Ovary (tissue), 9 donors: ENCODE data around the gene ESPN. TPM values are rescaled to one million over a fixed set of nuclear protein-coding genes. Genes with fewer than 3 reads are reported as not detected.

Experiments
- DNase-seq, 5 donors: peaks; one replicate each; pipeline ENCODE4 v3.0.0-alpha.2; 2019 to 2020
- H3K27ac ChIP-seq, 2 donors: fragments of 200-600 bp; one replicate each; pipeline versions ENCODE4 v1.5.1 to v1.8.0; 2019 to 2022
- H3K27me3 ChIP-seq: fragments of 200-600 bp; one replicate; pipeline ENCODE4 v1.8.0; 2022
- H3K36me3 ChIP-seq: fragments of 200-600 bp; sonication (generic); one replicate; pipeline ENCODE4 v1.5.1; 2019
- H3K4me1 ChIP-seq: one replicate; pipeline ENCODE4 v1.8.1; 2013; ENCODE audit warnings: mild to moderate bottlenecking, moderate library complexity; ENCODE audit not compliant: insufficient read depth
- H3K4me3 ChIP-seq: fragments of 200-600 bp; sonication (generic); one replicate; pipeline ENCODE4 v1.5.1; 2017
- H3K9me3 ChIP-seq, 2 donors: fragments of 200-600 bp in 1 of 2; sonication (generic) in 1 of 2; one replicate each; pipeline versions ENCODE4 v1.5.1 to v1.8.1; 2013 to 2019; ENCODE audit warnings: mild to moderate bottlenecking in 1 of 2, moderate library complexity in 1 of 2
- EP300 ChIP-seq: sonication (generic); formaldehyde crosslinking; IDR thresholded peaks from one replicate; pipeline ENCODE4 v1.6.1; 2017; ENCODE audit warnings: antibody characterized with exemption
- POLR2A ChIP-seq: fragments of 450-650 bp; IDR thresholded peaks from one replicate; pipeline ENCODE4 v1.6.1; 2017; ENCODE audit warnings: antibody characterized with exemption, mild to moderate bottlenecking, moderate library complexity
- WGBS, 3 donors: extraction: QIAGEN DNeasy Blood & Tissue Kit in 1 of 3; methylation state at CpG; one replicate each; pipeline versions ENCODE4 v1.1.5 to v1.1.7; 2013 to 2017; 5-methylcytosine and 5-hydroxymethylcytosine counted together
- intact Hi-C, 4 donors: fragments of 100-400 bp; cut with DNase I; formaldehyde crosslinking; loops; one replicate each; pipeline versions ENCODE4 v1.11.0 to v1.15.1; 2022 to 2023
- polyA plus RNA-seq, 2 donors: library from polyadenylated mRNA; stranded (reverse); fragments of 200-250 nt in 1 of 2; fragments of 350-450 nt in 1 of 2; fragmentation: Illumina TruSeq in 1 of 2; extraction: RNeasy Lipid Tissue Mini Kit (QIAGEN cat#74804) in 1 of 2; gene quantifications; one replicate each; pipeline ENCODE4 v1.2.3, GENCODE V29; 2013 to 2014
- total RNA-seq, 7 donors: library from RNA; depleted of rRNA in 2 of 7; stranded (reverse); fragments of >200 nt in 2 of 7; fragmentation: NEBNext Ultra II Directional in 3 of 7; extraction: Animal tissue kit (Norgen Biotek cat#: 25700) in 3 of 7; gene quantifications; one replicate each; pipeline versions ENCODE4 v1.1.0 to v1.2.4, GENCODE V29; 2016 to 2023
- TF ChIP-seq, protein P1 (sequence below), 3 donors: fragments of 450-650 bp in 2 of 3; fragments of 200-600 bp in 1 of 3; IDR thresholded peaks; one replicate each; pipeline versions ENCODE4 v1.5.1 to v1.8.0; 2016 to 2022; ENCODE audit warnings: antibody characterized with exemption in 3 of 3, mild to moderate bottlenecking in 1 of 3
- donor health status: DM: no; HTN: no; CAD: no; lungs with moderate emphysema.
- donor health status: DM: no; HTN: no; CAD: no.
- donor health status: Bipolar disorder and iron deficiency.
- donor health status: DM: yes; HTN: yes; CAD: no.
- donor health status: DM: no; HTN: no; CAD: no.
- donor health status: DM: yes; HTN: yes; CAD: no.

The ESPN gene
- total and polyA plus RNA-seq, 9 donors, result 0.11 to 46.2 (median 1.5) TPM; not detected in 1

DNA sequence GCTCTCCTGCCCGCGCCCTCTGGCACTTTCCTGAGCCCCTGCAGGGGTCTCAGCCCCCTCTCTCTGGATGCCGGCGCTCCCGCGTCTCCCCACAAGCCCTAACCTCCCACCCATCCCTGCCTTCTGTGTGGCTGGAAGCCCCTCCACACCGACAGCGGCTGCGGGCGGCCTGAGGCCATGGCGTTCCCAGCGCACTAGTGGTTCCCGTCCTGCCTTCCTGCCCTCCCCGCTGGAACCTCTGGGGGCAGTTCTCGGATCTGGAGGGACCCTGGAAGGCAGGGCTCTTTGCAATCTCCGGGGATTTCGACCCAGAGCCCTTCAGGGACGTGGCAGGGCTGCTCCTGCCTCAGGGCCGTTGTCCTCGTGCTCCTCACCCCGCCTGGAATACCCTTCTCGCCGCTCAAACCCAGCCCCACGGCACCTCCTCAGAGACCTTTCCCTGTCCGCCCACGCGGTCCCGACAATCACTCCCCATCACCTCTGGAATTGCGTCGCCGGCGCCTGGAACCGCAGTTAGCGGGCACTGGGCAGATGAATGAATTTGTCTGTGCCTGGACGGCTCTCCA is 493 bp upstream of the ESPN start:
- 2% methylated on average over 32 to 35 of the region's 35 CpGs for WGBS, 3 donors
- H3K27ac ChIP-seq, result no peak overlapping the region
- H3K36me3 ChIP-seq, result no peaks in the 10 kb centered on the region
- intact Hi-C loops, result no loop called here
- H3K4me3 ChIP-seq, result no peak overlapping the region
- TF ChIP-seq EP300 (no peak), POLR2A (no peak)
- TF ChIP-seq, protein P1, sequence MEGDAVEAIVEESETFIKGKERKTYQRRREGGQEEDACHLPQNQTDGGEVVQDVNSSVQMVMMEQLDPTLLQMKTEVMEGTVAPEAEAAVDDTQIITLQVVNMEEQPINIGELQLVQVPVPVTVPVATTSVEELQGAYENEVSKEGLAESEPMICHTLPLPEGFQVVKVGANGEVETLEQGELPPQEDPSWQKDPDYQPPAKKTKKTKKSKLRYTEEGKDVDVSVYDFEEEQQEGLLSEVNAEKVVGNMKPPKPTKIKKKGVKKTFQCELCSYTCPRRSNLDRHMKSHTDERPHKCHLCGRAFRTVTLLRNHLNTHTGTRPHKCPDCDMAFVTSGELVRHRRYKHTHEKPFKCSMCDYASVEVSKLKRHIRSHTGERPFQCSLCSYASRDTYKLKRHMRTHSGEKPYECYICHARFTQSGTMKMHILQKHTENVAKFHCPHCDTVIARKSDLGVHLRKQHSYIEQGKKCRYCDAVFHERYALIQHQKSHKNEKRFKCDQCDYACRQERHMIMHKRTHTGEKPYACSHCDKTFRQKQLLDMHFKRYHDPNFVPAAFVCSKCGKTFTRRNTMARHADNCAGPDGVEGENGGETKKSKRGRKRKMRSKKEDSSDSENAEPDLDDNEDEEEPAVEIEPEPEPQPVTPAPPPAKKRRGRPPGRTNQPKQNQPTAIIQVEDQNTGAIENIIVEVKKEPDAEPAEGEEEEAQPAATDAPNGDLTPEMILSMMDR (IDR thresholded peaks at IDR 0.05), result no peak
- no peaks in the 10 kb centered on the region for H3K4me1 ChIP-seq
- H3K27me3 ChIP-seq, result peaks cover 16% of the 10 kb centered on the region
- DNase-seq, result no peak
- no peaks in the 10 kb centered on the region for H3K9me3 ChIP-seq

DNA sequence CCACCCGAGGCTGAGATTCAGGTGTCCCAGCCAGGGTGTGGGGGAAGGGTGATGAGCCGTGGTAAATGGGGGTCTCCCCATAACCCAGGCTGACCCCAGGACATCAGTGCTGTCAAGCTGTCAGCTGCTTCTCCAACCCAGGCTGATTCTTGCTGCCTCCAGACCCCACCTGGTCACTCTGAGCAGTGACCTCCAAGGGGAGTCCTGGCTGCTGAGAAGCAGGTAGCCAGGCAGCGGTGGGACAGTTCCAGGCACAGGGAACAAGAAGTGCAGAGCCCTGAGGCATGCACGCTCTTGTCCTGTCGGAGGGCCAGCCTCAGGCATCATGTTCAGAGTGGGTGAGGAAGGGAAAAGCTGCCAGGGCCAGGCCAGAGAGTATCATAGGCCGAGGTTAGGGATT is 1.1 kb downstream of the ESPN start:
- no peak for DNase-seq
- Histone ChIP-seq H3K27me3 (peaks cover 12% of the 10 kb centered on the region), H3K4me1 (no peaks in the 10 kb centered on the region), H3K9me3 (no peaks in the 10 kb centered on the region), H3K27ac (no peak overlapping the region), H3K36me3 (no peaks in the 10 kb centered on the region), H3K4me3 (no peak overlapping the region)
- 63 to 68% (median 67%) methylated on average over 6 of the region's 6 CpGs for WGBS, 3 donors
- intact Hi-C loops, result no loop called here
- TF ChIP-seq POLR2A (no peak), EP300 (no peak)
- TF ChIP-seq, protein P1 (IDR thresholded peaks at IDR 0.05), result no peak

DNA sequence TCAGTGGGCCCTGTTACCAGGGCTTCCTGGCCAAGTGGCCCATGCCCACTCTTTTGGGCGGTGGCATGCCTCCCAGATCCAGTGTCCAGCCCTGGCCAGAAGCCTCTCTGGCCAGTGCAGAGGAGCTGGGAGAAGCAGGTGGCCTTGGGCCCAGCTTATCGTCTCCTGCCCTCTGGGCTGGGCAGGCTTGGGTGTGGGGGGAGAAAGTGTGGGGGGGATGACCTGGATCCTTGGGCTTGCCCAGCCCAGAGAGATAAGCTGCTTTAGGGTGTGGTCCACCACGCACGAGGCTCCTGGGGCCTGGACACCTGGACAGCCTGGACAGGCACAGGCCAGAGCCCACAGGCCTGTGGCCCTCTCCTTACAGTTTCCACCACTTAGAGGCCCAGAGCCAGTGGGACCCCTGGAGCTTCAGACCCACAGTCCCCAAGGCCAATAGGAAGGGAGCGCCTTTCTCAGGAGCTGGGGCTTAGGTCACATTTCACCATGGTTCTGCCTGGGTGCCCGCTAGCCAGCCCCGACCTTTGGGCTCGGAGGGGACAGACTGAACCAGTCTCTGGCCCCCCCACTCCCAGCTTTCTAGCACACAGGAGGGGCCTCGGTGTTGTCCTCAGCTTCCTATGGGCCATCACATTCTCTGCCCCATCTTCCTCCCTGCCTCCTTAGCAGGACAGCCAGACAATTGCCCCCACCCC is 1.8 kb downstream of the ESPN start:
- 73 to 83% (median 80%) methylated on average over 8 to 9 of the region's 9 CpGs for WGBS, 3 donors
- Histone ChIP-seq H3K27me3 (peaks cover 12% of the 10 kb centered on the region), H3K36me3 (no peaks in the 10 kb centered on the region), H3K9me3 (no peaks in the 10 kb centered on the region), H3K27ac (no peak overlapping the region), H3K4me1 (no peaks in the 10 kb centered on the region), H3K4me3 (no peak overlapping the region)
- no peak for DNase-seq
- intact Hi-C loops, result no loop called here
- TF ChIP-seq, protein P1 (IDR thresholded peaks at IDR 0.05), result no peak
- no peak for TF ChIP-seq POLR2A
- no peak for TF ChIP-seq EP300

DNA sequence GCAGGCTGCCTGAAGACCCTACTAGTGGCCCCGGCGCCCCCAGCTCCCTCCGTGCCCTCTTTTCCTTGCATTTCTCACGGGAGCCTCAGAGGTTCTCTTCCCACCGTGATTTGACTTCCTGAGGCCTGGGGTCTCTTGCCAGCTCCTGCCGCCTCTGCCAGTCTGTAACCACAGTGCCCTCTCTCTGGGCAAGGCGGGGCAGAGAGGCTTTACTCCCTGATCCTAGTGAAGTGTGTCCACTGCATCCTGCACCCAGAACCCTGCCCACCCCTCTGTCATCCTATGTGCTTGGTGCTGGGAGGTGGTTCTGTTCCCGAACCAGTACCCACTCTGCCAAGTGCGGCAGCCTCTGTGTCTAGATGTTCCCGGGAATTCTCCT is 2.4 kb downstream of the ESPN start:
- Histone ChIP-seq H3K27ac (no peak overlapping the region), H3K27me3 (peaks cover 12% of the 10 kb centered on the region), H3K36me3 (no peaks in the 10 kb centered on the region), H3K4me1 (no peaks in the 10 kb centered on the region), H3K4me3 (no peak overlapping the region), H3K9me3 (no peaks in the 10 kb centered on the region)
- intact Hi-C loops, result no loop called here
- no peak for DNase-seq
- 79 to 88% (median 86%) methylated on average over 10 of the region's 10 CpGs for WGBS, 3 donors
- no peak for TF ChIP-seq POLR2A
- TF ChIP-seq EP300, result no peak
- TF ChIP-seq, protein P1 (IDR thresholded peaks at IDR 0.05), result no peak
